ENCODE measurements around the gene XRRA1.
"Not testable (repeated sequence)": the region's sequence is repeated elsewhere in the genome, so short reads cannot be mapped to it uniquely, and the experiment has no call there.

The XRRA1 gene

DNA sequence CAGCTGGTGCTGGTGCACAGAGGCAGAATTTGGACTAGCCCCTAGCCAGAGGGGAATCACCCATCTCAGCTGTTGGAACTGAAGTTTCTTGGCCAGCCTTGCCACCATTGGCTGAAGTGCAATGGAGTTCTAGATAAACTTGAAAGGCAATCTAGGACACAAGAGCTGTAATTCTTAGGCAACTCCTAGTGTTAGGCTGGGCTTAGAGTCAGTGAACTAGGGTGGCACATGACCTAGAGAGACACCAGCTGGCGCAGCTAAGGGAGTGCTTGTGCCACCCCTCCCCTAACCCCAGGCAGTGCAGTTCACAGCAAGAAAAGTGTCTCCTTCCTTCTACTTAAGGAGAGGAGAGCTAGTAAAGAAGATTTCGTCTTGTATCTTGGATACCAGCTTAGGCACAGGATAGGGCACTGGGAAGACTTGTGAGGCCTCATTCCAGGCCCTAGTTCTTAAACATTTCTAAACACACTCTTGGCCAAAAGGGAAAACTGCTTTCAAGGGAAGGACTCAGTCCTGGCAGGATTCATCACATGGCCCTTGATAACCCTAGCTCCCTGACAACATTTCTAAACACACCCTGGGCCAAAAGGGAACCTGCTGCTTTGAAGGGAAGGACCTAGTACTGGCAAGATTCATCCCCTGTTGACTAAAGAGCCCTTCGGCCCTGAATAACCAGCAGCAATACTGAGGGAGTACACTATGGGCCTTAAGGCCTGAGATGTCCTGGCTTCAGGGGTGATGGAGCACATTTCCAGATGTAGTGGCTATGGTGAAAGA is 53.4 kb downstream of the XRRA1 start:
- no peak for DNase-seq

DNA sequence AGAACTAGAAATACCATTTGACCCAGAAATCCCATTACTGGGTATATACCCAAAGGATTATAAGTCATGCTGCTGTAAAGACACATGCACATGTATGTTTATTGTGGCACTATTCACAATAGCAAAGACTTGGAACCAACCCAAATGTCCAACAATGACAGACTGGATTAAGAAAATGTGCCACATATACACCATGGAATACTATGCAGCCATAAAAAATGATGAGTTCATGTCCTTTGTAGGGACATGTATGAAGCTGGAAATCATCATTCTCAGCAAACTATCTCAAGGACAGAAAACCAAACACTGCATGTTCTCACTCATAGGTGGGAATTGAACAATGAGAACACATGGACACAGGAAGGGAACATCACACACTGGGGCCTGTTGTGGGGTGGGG is 55.9 kb downstream of the XRRA1 start:
- DNase-seq, result not testable (repeated sequence)

DNA sequence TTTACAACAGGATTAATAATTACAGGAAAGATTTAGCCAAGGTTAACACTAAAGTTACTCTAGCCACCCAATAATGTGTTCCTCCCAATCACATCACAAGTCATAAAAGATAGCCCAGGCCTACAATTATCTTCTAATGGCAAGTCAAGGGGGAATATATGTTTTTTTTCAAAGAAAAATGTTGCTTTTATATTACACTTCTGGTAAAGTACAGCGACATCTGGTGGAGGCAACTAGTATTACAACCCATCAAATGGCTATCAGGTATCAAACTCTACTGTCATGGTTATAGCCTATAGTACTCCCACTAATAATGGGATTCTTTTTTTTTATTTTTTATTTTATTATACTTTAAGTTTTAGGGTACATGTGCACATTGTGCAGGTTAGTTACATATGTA is 71.8 kb downstream of the XRRA1 start:
- peak; percentile 44 for DNase-seq

DNA sequence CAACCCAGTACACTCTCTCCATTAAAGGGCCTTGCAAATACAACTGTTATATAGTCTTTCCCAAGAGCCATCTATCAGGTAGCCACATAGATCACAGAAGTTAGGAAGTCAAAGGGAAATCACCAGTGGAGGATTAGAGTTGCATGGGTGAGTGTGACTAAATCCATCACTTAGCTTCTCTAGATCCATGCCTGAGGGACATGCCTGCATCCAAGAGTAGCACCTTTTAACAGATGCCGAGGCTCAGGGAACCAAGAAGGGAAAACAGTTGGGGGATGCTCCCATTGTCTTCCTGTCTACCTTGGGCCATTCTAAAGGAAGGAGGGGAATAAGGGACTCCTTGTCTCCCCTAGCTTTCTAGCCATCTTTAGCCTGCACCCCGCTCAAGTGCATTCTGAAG is 77.9 kb downstream of the XRRA1 start:
- no peak for DNase-seq

DNA sequence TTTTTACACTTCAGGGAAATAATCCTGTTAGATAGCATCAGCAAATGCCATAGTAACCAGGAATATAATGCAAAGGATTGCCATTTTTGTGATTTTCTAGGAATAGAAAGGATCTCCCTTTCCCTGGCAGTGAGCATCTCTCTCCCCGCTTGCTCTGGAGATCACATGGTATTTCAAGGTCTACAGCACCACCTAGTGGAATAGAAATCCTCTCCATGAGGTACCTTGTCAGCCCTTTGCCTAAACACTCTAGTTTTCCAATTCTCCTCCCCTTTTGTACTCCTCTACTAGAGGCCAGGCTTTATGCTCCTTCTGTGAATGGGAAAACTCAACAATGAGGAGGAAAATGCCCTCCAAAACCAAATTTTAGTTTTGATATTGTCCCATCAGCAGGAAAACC is 78.4 kb downstream of the XRRA1 start:
- DNase-seq, result peak; percentile 77

DNA sequence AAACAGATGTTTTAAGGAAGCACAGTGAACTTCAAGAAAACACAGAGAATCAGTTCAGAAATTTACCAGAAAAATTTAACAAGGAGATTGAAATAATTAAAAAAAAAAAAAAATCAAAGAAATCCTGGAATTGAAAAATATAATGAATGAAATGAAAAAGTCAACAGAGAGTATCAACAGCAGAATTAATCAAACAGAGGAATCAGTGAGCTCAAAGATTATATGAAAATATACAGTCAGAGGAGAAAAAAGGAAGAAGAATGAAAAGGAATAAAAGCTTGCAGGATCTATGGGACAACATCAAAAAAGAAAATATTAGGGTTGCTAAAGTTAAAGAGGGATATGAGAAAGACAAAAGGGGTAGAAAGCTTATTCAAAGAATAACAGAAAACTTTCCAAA is 82.3 kb downstream of the XRRA1 start:
- DNase-seq, result no peak

DNA sequence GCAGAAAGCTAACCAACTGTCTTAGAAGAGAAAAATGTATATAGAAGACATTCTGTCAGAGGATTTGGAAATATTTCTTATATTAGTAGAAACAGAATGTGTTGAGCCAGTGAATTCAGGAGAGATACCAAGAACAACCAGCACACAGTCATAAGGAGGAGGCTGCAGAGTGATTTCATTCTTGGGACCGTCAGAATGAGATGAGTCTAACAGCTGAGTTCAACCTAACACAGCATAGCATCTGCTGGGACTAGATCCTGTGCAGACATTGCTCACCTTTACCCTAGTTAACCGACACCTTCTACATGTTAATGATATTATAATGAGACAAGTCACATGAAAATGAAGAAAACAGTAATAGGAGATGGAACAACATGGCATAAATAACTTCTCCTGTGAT is 85.5 kb downstream of the XRRA1 start:
- no peak for DNase-seq

DNA sequence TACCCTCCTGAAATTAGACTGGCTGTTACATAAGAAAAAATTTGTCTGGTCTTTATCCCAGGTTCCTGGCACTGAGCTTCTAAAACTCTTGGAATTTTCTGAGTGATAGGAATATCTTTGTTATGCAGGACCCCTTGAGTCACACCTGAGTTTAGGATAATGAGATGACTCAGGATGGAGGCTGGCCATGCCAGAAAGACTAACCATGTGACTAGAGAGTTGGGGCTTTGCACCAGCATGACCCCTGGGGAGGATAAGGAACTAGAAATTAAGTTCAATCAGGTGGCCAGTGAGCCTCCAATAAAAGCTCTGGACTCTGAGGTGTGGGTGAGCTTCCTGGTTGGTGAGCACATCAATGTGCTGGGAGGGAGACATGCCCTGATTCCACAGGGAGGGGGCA is 88.1 kb downstream of the XRRA1 start:
- DNase-seq, result no peak

DNA sequence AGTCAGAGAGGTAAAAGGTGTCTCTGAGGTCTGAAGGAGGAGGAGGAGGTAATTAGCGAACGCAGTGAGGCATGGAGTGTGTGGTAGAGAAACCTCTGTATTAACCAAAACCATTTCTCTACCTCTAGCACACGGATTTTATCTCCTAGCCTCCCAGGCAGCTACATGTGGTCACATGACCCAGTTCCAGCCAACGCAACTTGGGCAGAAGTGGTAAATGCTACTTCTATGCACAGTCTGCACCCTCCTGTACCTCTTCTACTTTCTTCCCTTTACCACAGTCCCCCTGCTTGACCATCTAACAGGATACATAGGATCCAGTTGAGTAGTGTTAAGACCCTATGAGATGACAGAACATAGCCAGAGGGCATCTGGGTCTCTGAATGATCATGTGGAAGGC is 95.7 kb downstream of the XRRA1 start:
- DNase-seq, result no peak

DNA sequence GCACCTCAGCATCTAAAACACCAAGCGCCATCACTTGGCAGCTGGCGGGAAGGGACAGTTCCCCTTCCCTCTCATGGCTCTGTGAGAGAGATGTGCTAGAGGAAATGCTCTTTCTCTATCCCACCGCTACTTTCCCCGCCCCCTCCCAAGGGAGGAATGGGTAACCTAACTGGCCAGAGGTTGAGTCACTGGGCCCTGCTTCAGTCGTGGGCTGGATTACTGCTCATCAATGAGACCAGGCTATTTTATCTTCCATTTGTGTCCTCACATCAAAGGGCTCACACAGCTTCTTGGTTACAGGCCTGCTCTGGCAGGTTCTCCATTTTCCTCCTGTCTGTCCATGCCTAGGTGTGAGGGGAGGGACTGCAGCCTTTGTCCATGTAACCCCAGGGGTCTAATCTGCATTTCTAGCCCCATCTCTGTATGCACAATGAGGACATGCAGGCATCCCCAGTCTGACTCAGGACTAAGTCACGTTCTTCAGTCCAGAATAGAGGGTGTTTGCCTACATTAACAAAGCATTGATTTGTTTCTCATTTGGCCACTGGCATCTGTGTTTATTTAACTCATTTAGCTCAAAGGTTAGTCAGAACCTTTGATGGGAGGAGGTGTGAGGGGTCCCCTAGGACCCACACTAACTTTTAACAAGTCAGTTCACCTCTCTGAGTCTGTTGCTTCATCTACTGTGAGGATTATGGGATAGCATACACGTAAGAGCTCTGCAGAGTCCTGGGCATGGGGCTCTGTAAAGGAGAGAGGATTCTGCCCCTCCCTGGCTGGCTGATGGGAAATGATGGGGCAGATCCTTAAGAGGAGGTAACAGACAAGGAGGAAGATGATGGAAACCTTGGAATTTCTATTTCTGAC is 99.1 kb downstream of the XRRA1 start:
- no peak for DNase-seq

DNA sequence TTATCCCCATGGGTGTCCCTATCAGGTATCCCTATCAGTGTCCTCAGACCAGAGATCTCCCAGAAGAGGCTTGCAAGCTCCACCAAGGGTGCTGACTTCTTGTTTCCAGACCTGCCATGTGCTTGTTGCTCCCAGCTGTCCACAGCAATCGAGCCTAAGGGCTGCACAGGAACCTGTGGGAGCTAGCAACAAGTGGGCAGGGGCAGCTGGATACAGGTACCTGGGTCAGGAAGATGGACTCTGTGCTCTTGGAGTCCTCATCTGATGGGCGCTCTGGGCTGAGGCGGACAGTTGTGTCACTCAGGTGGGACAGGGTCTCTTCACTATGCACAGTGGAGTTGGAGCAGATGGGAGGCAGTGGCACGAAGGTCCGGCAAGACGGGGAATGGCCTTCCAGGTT is 101.0 kb downstream of the XRRA1 start:
- no peak for DNase-seq

DNA sequence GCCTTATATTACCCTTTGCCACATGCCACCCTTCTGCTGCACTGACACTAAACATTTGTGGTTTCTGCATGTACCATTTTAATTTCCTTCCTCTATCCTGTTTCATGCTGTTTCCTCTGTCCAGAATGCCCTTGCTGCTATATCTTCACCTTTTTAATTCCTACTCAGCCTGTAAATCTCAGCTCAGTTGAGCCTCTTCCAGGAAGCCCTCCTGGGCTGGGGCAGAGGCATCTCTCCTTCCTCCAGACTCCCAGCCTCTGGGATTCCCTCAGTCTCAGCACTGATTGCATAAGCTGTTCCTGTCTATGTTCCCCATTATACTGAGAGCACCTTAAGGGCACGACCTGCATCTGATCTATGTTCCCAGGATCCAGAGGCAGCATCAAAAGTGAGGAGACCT is 101.5 kb downstream of the XRRA1 start:
- no peak for DNase-seq

DNA sequence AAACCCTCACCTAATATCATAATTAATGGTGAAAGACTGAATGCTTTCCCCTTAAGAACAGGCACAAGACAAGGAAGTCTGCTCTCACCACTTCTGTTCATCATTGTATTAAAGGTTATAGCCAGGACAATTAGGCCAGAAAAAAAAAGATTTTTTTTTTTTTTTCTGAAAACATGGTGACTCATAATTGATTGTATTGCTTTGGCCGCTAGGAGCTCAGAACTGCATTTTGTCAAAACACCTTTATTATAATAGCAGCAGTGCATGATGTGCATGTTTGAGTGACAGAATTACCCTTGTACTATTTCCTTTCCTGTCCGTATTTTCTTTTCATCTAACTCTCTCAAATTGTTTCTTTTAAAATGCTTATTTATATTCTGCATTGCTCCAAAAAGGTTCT is 102.1 kb downstream of the XRRA1 start:
- no peak for DNase-seq

DNA sequence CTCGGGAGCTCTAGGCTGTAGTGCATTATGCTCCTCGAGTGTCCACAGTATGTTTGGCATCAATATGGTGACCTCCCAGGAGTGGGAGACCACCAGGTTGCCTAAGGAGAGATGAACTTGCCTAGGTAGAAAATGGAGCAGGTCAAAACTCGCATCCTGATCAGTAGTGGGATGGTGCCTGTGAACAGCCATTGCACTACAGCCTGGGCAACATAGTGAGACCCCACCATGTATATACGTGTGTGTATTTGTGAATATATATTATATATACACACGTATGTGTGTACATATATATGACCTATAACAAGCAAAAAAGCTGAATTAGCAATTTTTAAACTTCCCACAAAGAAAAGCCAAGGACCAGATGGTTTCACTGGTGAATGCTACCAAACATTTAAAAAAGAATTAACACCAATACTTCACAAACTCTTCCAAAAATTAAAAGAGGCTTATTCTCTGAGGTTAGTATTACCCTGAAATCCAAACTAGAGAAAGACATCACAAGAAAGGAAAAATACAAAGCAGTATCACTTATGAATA is 102.8 kb downstream of the XRRA1 start:
- DNase-seq, result no peak

DNA sequence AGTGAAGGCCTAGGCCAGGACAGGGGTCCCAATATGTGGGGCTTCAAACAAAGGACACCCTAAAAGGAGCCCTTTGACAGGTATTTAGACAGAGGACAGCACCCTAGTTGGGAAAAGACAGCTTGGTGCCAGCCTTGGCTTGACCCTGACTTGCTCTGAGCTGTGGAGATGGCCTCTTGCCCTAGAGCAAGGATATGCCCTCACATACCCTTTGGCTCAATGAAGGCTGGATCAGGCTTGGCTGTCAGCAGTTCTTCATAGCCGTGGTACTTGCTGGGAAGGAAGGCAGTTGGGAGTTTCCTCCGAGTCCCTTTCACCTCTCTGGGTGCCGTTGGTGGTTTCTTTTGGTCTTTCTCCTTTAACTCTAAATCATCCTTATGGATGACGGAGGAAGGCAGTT is 104.0 kb downstream of the XRRA1 start:
- DNase-seq, result no peak

DNA sequence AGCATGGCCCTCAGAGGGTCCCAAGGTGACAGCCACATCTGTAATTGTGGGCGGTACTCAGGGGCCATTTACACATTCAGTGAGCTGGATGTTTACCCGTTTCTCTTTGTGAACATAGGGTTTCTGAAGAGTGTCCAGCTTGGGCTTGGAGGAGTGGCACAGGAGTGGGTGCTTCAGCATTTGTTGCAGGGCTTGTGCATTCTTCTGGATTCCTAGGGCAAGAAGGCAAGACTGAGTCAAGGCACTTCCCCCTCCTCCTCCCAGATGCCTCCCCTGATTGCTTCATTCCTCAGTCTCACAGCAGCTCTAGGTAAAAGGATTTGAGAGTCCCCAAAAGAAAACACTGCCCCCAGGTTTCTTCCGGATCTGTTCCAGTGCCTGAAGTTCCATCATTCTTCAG is 104.8 kb downstream of the XRRA1 start:
- DNase-seq, result no peak

DNA sequence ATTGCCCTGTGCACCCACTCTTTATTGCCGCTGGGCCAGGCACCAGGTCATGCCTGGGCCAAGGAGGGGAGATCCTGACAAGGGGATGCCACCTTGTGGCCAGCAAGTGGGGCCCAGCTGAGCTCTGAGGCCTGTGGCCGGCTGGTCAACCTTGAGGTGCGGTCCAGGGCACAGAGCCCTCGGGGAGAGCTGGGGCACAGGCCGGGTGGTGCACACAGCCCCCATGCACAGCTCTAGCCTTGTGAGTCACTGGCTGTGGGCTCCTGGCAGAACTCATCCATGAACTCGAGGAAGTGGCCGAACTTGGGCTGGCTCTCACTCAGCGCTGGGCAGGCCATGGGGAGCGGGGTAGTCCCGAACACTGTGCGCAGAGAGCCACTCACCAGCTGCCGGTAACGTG is 105.9 kb downstream of the XRRA1 start:
- no peak for DNase-seq

DNA sequence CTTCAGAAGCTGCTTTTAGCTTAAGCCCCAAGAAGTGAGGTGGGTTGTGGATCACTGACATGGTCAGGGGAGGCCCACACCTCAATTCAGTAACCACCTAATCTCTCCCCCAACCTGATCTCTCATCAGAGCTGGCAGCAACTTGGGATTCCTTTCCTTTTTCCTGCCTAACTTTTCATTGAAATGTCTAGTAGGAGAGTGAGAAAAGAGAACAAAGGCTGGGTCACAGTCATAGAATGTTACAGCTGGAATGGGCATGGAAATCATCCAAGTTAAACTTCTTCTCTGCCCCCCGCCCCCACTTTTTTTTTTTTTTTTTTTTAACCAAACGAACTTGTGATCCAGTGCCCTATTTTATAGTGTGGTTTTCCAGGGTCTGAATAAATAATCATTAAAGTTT is 108.4 kb downstream of the XRRA1 start:
- no peak for DNase-seq

DNA sequence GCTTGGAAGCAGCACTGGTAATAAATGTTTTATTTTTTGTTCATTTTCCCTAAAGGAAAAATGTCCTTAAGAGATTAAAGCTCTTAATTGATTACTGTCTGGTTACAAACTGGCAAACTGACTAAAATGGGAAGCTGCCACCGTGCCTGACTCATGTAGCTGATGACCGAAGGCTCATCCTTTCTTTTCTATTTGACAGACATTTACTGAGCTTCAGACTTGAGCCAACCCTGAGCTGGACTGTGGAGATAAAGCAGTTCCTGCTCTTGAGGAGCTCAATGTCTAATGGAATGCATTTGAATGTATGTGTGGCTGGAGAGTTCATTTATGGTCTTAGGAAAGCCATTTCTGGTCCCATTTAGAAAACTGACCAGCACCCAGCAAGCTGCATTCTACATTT is 108.9 kb downstream of the XRRA1 start:
- peak; percentile 34 for DNase-seq

DNA sequence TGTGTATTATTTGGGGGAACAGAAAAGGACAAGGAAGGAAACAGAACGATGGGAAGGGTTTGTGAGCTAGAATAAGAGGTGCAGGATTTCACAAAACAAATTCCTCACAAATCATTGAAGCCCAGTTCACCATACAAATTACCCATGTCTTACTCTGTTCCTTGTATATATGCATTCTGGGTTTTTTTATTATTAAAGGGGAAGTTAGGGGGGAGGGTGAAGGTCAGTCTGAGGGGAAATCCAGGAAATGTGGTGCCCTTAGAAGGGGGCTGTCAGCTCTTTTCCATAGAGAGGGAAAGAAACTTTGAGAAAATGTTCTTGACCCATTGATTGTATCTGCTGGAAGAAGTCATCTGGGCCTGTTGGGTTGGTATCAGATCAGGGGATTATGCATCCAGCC is 109.4 kb downstream of the XRRA1 start:
- DNase-seq, result no peak

DNA sequence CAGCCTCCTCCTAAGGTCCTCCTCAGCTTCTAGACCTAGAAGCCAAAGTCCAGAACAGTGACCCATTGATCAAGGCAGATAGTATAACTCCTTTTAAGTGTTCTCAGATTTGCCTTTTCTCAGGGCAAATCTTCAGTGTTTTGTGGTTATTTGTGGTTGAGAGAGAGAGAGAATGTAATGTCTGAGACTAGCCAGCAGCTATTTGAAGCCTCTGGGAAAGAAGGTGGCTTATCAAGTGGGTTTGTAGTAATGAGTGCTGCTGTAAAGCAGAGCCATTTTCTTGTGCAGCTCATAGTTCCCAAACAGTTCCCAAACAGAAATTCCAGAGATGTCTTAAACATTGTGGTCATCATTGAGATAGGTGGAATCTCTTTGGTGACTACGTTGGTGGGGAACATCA is 110.7 kb downstream of the XRRA1 start:
- DNase-seq, result no peak

DNA sequence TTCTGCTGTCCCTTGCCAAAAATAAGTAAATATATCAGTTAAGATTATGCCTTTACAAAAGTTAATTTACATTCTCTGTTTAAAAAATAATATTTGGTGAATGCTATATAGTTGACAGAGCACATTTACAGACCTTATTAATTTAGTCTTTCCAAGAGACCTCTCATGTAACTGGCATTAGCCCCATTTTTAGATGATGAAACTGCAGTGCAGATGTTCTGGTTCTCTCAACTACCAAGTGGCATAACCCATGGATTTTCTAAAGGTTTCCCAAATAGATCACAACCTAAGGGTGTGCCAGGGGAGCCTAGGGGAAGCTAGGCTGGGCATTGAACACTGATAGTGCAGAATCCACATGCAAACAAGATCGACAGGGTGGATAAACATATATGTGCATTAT is 111.7 kb downstream of the XRRA1 start:
- no peak for DNase-seq

DNA sequence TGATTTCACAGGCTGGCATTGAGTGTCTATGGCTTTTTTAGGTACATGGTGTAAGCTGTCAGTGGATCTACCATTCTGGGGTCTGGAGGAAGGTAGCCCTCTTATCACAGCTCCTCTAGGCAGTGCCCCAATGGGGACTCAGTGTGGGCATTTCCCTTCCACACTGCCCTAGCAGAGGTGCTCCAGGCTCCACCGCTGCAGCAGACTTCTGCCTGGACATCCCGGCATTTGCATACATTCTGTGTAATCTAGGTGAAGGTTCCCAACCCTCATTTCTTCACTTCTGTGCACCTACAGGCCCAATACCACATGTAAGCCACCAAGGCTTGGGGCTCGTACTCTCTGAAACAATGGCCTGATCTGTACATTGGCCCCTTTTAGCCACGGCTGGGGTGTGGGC is 122.0 kb downstream of the XRRA1 start:
- DNase-seq, result no peak

DNA sequence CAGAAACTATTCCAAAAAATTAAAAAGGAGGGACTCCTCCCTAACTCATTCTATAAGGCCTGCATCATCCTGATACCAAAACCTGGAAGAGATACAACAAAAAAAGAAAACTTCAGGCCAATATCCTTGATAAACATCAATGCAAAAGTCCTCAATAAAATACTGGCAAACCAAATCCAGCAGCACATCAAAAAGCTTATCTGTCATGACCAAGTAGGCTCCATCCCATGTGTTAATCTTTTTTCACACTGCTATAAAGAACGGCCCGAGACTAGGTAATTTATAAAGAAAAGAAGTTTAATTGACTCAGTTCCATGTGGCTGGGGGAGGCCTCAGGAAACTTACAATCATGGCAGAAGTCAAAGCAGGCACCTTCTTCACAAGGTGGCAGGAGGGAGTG is 123.3 kb downstream of the XRRA1 start:
- peak; percentile 85 for DNase-seq
